Lung (tissue), 12 donors: ENCODE data around the gene NFATC2. TPM values are rescaled to one million over a fixed set of nuclear protein-coding genes. Genes with fewer than 3 reads are reported as not detected.

Source experiments
- ATAC-seq: fragments of 200-7000 bp; cut with Tn5 transposase; one replicate; pipeline ENCODE4 v1.9.1; 2020; ENCODE audit warnings: moderate number of reproducible peaks; ENCODE audit not compliant: insufficient read depth, low FRiP score
- DNase-seq, 3 donors: peaks; one replicate each; pipeline ENCODE4 v3.0.0-alpha.2; 2013 to 2017
- H3K27ac ChIP-seq, 2 donors: one replicate each; pipeline ENCODE4 v1.5.1; 2013; ENCODE audit warnings: mild to moderate bottlenecking in 2 of 2, moderate library complexity in 2 of 2, control low read depth in 1 of 2, inconsistent platforms in 1 of 2, low read depth in 1 of 2, low read length in 1 of 2
- H3K27me3 ChIP-seq, 3 donors: one replicate each; pipeline ENCODE4 v1.5.1; 2013; ENCODE audit warnings: low read length in 2 of 3; ENCODE audit not compliant: control insufficient read depth in 3 of 3, insufficient read depth in 3 of 3
- H3K36me3 ChIP-seq, 4 donors: one replicate each; pipeline ENCODE4 v1.5.1; 2013; ENCODE audit warnings: low read length in 4 of 4, mild to moderate bottlenecking in 1 of 4, moderate library complexity in 1 of 4; ENCODE audit not compliant: control insufficient read depth in 4 of 4, insufficient read depth in 4 of 4
- H3K4me1 ChIP-seq, 5 donors: one replicate each; pipeline ENCODE4 v1.5.1; 2013; ENCODE audit warnings: low read length in 5 of 5, mild to moderate bottlenecking in 2 of 5, moderate library complexity in 1 of 5; ENCODE audit not compliant: control insufficient read depth in 5 of 5, insufficient read depth in 5 of 5
- H3K4me3 ChIP-seq: one replicate; pipeline ENCODE4 v1.5.1; 2013; ENCODE audit warnings: mild to moderate bottlenecking, control low read depth, moderate library complexity
- H3K9ac ChIP-seq, 2 donors: one replicate each; pipeline ENCODE4 v1.5.1; 2013; ENCODE audit warnings: low read length in 2 of 2, control low read depth in 1 of 2; ENCODE audit not compliant: insufficient read depth in 1 of 2
- H3K9me3 ChIP-seq, 4 donors: one replicate each; pipeline ENCODE4 v1.5.1; 2013; ENCODE audit warnings: low read length in 3 of 4, mild to moderate bottlenecking in 1 of 4, moderate library complexity in 1 of 4; ENCODE audit not compliant: control insufficient read depth in 4 of 4, insufficient read depth in 3 of 4
- CTCF ChIP-seq: IDR thresholded peaks from 2 replicates; pipeline ENCODE4 v1.5.1; 2012; ENCODE audit warnings: mild to moderate bottlenecking; ENCODE audit errors: control extremely low read depth, extremely low read depth
- WGBS, 2 donors: extraction: QIAGEN DNeasy Blood & Tissue Kit; methylation state at CpG; one replicate each; pipeline ENCODE4 v1.1.7; 2013; 5-methylcytosine and 5-hydroxymethylcytosine counted together
- polyA plus RNA-seq, 2 donors: library from polyadenylated mRNA; stranded (reverse); fragments of 200-250 nt; gene quantifications; one replicate each; pipeline ENCODE4 v1.2.1, GENCODE V29; 2013
- total RNA-seq, 2 donors: library from RNA; depleted of rRNA in 1 of 2; stranded (reverse); fragments of >200 nt in 1 of 2; gene quantifications; one replicate each; pipeline ENCODE4 v1.2.1, GENCODE V29; 2014 to 2021
- donor health status: control.
- donor health status: control.
- donor health status: Bipolar disorder and iron deficiency.
- donor health status: healthy.
- donor health status: DM: yes; HTN: yes; CAD: no.

NFATC2 gene
- total and polyA plus RNA-seq, 4 donors: 1.3 to 8.7 (median 4.7) TPM

GRCh38 chr20:51584116-51584515 lies 41.6 kb upstream of the NFATC2 start:
- Histone ChIP-seq H3K4me3 (no peak overlapping the region), H3K27me3 (no peaks in the 10 kb centered on the region), H3K4me1 (peaks cover 0 to 3% (median 0%) of the 10 kb centered on the region in 5 donors), H3K9me3 (no peaks in the 10 kb centered on the region), H3K27ac (no peak overlapping the region), H3K36me3 (no peaks in the 10 kb centered on the region), H3K9ac (no peak overlapping the region)
- TF ChIP-seq CTCF: no peak
- DNase-seq (no peak), ATAC-seq (no peak)
- 87 to 89% methylated on average over 8 of the region's 8 CpGs for WGBS, 2 donors

GRCh38 chr20:51583499-51583898 lies 41.0 kb upstream of the NFATC2 start:
- H3K36me3 ChIP-seq: no peaks in the 10 kb centered on the region
- no peak overlapping the region for H3K27ac ChIP-seq
- peaks cover 0 to 3% (median 0%) of the 10 kb centered on the region in 5 donors for H3K4me1 ChIP-seq
- no peak overlapping the region for H3K4me3 ChIP-seq
- no peaks in the 10 kb centered on the region for H3K9me3 ChIP-seq
- no peak overlapping the region for H3K9ac ChIP-seq
- WGBS, 2 donors: 94 to 97% methylated on average over 14 of the region's 14 CpGs
- H3K27me3 ChIP-seq: no peaks in the 10 kb centered on the region
- ATAC-seq (no peak), DNase-seq (no peak)
- TF ChIP-seq CTCF: no peak

- 90 to 95% methylated on average over 13 of the region's 13 CpGs for WGBS, 2 donors
- H3K27ac ChIP-seq: no peak overlapping the region
- ATAC-seq (no peak), DNase-seq (no peak)
- no peaks in the 10 kb centered on the region for H3K27me3 ChIP-seq
- H3K36me3 ChIP-seq: no peaks in the 10 kb centered on the region
- peaks cover 0 to 3% (median 0%) of the 10 kb centered on the region in 5 donors for H3K4me1 ChIP-seq
- no peak overlapping the region for H3K9ac ChIP-seq
- no peak for TF ChIP-seq CTCF
- H3K4me3 ChIP-seq: no peak overlapping the region
- H3K9me3 ChIP-seq: no peaks in the 10 kb centered on the region
Observed at GRCh38 chr20:51583073-51583472, 40.6 kb upstream of the NFATC2 start.

- Histone ChIP-seq H3K4me1 (peaks cover 0 to 3% (median 0%) of the 10 kb centered on the region in 5 donors), H3K27ac (no peak overlapping the region), H3K9ac (no peak overlapping the region), H3K4me3 (no peak overlapping the region), H3K36me3 (no peaks in the 10 kb centered on the region), H3K27me3 (no peaks in the 10 kb centered on the region), H3K9me3 (no peaks in the 10 kb centered on the region)
- no peak for ATAC-seq
- DNase-seq: no peak
- TF ChIP-seq CTCF: no peak
Observed at GRCh38 chr20:51581571-51581970, 39.1 kb upstream of the NFATC2 start.
